ENCODE data around the gene MYO7B. TPM values are rescaled to one million over a fixed set of nuclear protein-coding genes. Genes with fewer than 3 reads are reported as not detected.

The MYO7B gene
- polyA plus RNA-seq, 4 donors: 17.7 to 24.7 (median 19.4) TPM

DNA sequence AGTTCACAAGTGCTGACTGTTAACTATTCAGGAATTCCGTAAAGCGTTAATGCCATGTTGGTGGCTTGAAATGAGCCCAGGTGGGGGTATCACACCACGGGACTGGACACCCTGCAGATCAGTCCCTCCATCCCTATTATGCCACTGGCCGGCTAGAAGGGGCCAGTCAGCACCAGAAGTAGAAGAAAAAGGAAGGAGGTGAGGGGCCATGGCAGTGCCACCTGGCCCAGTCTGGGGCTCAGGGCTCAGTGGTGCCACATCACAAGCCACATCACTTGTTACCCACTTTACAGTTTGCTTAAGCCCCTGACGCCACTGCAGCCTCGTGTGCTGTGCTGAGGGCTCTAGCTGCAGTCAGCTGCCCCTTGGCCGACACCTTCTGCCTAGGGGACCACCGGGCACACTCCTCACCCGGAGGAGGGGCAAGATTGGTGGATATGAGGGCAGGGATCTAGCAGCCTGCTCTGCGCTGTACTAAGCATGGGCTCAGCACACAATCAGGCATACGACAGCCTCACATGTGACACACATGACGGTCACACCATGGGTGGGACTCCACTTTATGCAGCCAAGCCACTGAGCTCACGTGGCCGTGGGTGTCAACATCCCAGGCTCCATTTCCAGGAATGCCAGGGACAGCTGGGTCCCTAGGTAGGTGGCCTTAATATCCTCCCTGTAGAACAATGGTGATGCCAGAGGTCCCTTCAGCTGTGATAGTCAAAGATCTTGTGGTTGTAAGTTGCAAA is 136.2 kb downstream of the MYO7B start:
- no peak for DNase-seq (ENCODE audit: low read depth in 4 of 4, low spot score in 3 of 4)

GRCh38 chr2:127672341-127673224 is 137.1 kb downstream of the MYO7B start:
- DNase-seq (ENCODE audit: low read depth in 4 of 4, low spot score in 3 of 4): no peak

- no peak for DNase-seq (ENCODE audit: low read depth in 4 of 4, low spot score in 3 of 4)
Measured at GRCh38 chr2:127673291-127674069, 138.0 kb downstream of the MYO7B start.

- no peak for DNase-seq (ENCODE audit: low read depth in 4 of 4, low spot score in 3 of 4)
Measured at GRCh38 chr2:127674241-127675209, 139.0 kb downstream of the MYO7B start.

DNA sequence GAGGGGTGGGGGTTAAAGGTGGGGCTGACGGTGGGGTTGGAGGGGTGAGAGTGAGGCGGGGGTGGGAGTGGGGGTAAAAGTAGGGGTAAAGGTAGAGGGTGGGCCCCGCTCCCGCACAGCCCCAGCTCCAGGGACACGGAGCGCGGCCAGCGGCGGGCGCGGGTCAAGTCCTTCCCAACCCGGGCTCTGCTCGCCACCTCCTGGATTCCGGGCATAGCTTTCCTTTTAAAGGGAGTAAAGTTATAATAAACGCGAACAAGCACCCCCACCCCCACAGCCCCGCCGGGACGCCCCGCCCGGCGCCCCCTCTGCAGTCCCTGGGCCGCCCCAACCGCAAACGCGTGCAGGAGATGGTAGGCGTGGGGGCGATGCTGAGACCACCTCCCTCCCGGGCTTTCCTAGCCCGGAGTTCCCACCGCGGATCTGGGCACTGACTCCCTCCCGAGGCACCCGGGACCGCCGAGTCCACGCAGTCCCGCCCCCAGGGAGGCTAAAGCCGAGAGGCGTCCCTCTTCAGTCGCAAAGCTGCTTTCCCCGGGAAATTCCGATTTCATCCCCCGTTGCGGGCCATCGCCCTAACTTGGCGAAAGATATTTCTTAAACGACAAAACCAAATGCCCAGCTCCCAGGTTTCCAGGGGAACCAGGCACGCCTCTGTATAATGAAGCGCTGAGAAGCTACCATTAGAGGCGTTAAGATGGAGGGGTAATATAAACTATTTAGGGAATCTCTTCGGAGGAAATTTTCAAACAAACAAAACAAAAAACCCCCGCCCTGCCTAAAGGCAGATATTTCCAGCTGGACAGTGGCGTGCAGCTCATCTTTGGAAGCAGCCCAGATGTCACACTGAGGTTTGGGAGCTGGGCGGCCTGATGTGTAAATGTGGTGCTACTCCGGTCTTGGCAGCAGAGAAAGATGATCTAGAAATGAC is 140.1 kb downstream of the MYO7B start, which contains the start of gene LIMS2:
Gene LIMS2 (minus strand): TSS at position 200 of the 931 bp plus-strand sequence. CDS start 506 bp downstream, outside the sequence.
- no peak for DNase-seq (ENCODE audit: low read depth in 4 of 4, low spot score in 3 of 4)

DNA sequence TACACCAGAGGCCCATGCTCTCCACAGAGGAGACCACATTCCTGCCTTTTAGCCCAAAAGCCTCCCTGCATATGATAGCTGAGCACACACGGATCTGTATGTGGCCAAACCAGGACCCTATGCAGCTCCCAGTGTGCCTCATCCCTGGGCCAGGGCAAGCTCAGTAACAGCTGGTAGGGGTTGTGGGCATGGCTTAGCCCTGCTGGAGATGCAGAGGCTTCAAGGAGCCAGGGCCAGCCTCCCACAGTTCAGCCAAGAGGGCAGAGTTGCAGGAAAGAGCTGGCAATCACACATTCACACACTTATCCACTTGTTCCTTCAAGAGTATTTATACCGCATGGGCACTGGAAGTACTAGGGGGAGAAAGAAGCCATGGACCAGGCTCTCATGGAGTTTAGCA is 141.4 kb downstream of the MYO7B start:
- no peak for DNase-seq (ENCODE audit: low read depth in 4 of 4, low spot score in 3 of 4)

GRCh38 chr2:127678531-127678930 is 143.0 kb downstream of the MYO7B start:
- no peak for DNase-seq (ENCODE audit: low read depth in 4 of 4, low spot score in 3 of 4)

GRCh38 chr2:127678991-127679390 is 143.5 kb downstream of the MYO7B start:
- DNase-seq (ENCODE audit: low read depth in 4 of 4, low spot score in 3 of 4): no peak

GRCh38 chr2:127679680-127680361 is 144.3 kb downstream of the MYO7B start:
- DNase-seq (ENCODE audit: low read depth in 4 of 4, low spot score in 3 of 4): no peak

- no peak for DNase-seq (ENCODE audit: low read depth in 4 of 4, low spot score in 3 of 4)
Measured at GRCh38 chr2:127680706-127681287, 145.3 kb downstream of the MYO7B start.

DNA sequence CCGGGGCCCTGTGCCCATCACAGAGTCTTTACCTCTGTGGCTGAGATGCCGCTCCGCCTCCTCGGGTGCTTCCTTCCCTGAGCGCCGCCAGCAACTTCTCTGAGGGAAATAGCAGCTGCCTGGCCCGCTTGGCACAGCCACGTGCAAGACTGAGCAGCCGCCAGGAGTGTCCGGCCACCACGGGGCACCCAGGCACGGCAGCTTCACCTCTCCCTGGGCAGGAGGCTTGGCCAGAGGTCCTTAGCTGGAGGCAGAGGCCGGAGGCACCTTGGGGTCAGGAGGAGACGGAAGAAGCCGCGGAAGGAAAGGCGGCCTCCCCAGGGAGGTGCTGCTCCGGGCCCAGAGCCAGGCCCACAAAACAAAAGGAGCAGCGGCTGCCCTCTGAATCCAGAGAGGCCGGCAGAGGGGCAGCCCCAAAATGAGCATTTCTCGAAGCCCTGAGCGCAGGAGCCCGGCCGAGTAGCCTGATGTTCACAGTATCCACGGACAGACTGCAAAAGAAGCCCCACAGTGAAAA is 145.9 kb downstream of the MYO7B start:
- DNase-seq (ENCODE audit: low read depth in 4 of 4, low spot score in 3 of 4): no peak

DNA sequence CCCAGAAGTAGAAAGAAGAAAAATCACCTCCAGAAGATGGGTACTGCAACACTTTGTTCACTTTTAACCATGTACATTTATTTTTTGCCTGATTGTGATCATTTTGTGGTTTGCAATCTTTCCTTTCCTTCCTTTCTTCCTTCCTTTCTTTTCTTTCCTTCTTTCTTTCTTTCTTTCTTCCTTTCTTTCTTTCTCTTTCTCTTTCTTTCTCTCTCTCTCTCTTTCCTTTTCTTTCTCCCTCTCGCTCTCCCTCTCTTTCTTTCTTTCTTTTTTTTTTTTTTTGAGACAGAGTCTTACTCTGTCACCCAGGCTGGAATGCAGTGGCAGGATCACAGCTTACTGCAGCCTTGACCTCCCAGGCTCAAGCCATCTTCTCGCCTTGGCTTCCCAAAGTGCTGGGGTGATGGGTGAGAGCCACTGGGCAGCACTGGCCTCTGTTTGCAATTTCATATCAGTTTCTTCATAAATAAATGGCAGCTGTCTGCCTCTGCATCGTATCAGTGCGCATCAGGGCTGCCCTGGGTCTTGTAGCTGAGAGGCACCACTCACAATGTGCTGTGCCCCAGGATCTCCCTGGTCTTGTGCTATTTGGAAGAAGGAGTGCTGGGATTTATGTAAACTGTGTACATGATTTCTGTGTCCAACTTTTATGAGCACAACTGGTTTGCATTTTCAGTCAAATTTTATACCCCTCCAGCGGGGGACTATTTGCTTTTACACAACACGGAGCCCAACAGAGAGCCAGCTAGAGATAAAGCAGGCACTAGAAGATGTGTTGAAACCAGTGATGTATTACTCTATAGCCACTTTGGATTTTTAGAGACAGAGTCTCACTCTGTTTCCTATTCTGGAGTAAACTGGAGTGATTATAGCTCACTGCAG is 146.7 kb downstream of the MYO7B start:
- no peak for DNase-seq (ENCODE audit: low read depth in 4 of 4, low spot score in 3 of 4)

GRCh38 chr2:127683056-127683455 is 147.6 kb downstream of the MYO7B start:
- no peak for DNase-seq (ENCODE audit: low read depth in 4 of 4, low spot score in 3 of 4)

DNA sequence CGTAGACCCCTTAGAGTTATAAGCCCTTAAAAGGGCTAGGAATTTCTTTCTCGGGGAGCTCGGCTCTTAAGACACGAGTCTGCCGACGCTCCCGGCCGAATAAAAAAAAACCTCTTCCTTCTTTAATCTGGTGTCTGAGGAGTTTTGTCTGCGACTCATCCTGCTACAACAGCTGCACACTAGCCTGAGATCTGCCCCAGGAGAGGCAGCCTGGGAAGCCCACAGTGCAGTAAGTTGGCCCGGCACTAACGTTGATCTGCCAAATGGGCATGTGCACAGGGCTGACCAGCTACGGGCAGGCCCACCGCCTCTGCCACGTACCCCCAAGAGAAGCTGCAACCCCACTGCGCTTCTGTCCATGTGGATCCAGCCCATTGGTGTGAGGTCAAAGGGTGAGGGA is 148.3 kb downstream of the MYO7B start:
- DNase-seq (ENCODE audit: low read depth in 4 of 4, low spot score in 3 of 4): no peak

- DNase-seq (ENCODE audit: low read depth in 4 of 4, low spot score in 3 of 4): no peak
Measured at GRCh38 chr2:127685410-127686080, 150.1 kb downstream of the MYO7B start.

All from right renal pelvis (tissue), 4 donors.